Stimulated activated CD8-positive, alpha-beta memory T cell treated with anti-CD3 and anti-CD28 coated beads, Interleukin-15, amount 100 ng/mL, for 24 hours (primary cell): ENCODE results near the gene LYPD1.

Experiments used
- DNase-seq: peaks from one replicate; pipeline ENCODE4 v3.0.0-alpha.2; 2020; ENCODE audit warnings: low read depth

LYPD1 gene

GRCh38 chr2:132668189-132668823 lies 1.7 kb downstream of the LYPD1 start:
- no peak for DNase-seq

GRCh38 chr2:132667706-132668105 lies 2.3 kb downstream of the LYPD1 start:
- DNase-seq, result no peak

GRCh38 chr2:132665401-132666140 lies 4.4 kb downstream of the LYPD1 start:
- DNase-seq, result no peak

GRCh38 chr2:132664096-132664495 lies 5.9 kb downstream of the LYPD1 start:
- no peak for DNase-seq

- DNase-seq, result no peak
Observed at GRCh38 chr2:132662732-132663131, 7.3 kb downstream of the LYPD1 start.

- DNase-seq, result no peak
Observed at GRCh38 chr2:132659331-132659730, 10.7 kb downstream of the LYPD1 start.

- DNase-seq, result no peak
Observed at GRCh38 chr2:132656266-132656975, 13.6 kb downstream of the LYPD1 start.

- DNase-seq, result no peak
Observed at GRCh38 chr2:132654968-132655367, 15.0 kb downstream of the LYPD1 start.

GRCh38 chr2:132654335-132654734 lies 15.7 kb downstream of the LYPD1 start:
- DNase-seq, result no peak

GRCh38 chr2:132652474-132652873 lies 17.5 kb downstream of the LYPD1 start:
- DNase-seq, result no peak

- DNase-seq, result no peak
Observed at GRCh38 chr2:132651115-132652045, 18.6 kb downstream of the LYPD1 start.

- DNase-seq, result no peak
Observed at GRCh38 chr2:132646540-132647108, 23.4 kb downstream of the LYPD1 start.

- no peak for DNase-seq
Observed at GRCh38 chr2:132645722-132646539, 24.1 kb downstream of the LYPD1 start.

- no peak for DNase-seq
Observed at GRCh38 chr2:132645176-132645575, 24.8 kb downstream of the LYPD1 start.

GRCh38 chr2:132642415-132642814 lies 27.6 kb downstream of the LYPD1 start:
- no peak for DNase-seq

GRCh38 chr2:132641819-132642218 lies 28.2 kb downstream of the LYPD1 start:
- DNase-seq, result no peak

GRCh38 chr2:132640116-132640515 lies 29.9 kb downstream of the LYPD1 start:
- no peak for DNase-seq

GRCh38 chr2:132638313-132639040 lies 31.5 kb downstream of the LYPD1 start:
- DNase-seq, result no peak

GRCh38 chr2:132636346-132636745 lies 33.7 kb downstream of the LYPD1 start:
- no peak for DNase-seq

- DNase-seq, result no peak
Observed at GRCh38 chr2:132633635-132634034, 36.4 kb downstream of the LYPD1 start.
